Liver (tissue), 3 donors: ENCODE results near the gene INPP4A.

Experiments
- CTCF ChIP-seq: fragments of 150-350 bp; IDR thresholded peaks from 2 replicates; pipeline ENCODE4 v1.5.1; 2017; ENCODE audit warnings: improper control_type of control experiment, low read depth, low read length; ENCODE audit not compliant: missing input control
- GABPA ChIP-seq, 2 donors: IDR thresholded peaks in 1 of 2; conservative IDR thresholded peaks in 1 of 2; 2 replicates each; pipeline ENCODE4 v1.6.1; 2016; ENCODE audit warnings: antibody characterized with exemption in 2 of 2, mild to moderate bottlenecking in 1 of 2, moderate library complexity in 1 of 2
- JUND ChIP-seq, 2 donors: IDR thresholded peaks; 2 replicates each; pipeline ENCODE4 v1.6.1; 2016; ENCODE audit warnings: antibody characterized with exemption in 2 of 2
- NR2F2 ChIP-seq: IDR thresholded peaks from 2 replicates; pipeline ENCODE4 v1.6.1; 2016; ENCODE audit warnings: antibody characterized with exemption
- RAD21 ChIP-seq, 2 donors: IDR thresholded peaks; 2 replicates each; pipeline ENCODE4 v1.6.1; 2016; ENCODE audit warnings: antibody characterized with exemption in 2 of 2, mild to moderate bottlenecking in 2 of 2
- REST ChIP-seq: IDR thresholded peaks from 2 replicates; pipeline ENCODE4 v1.6.1; 2016; ENCODE audit warnings: antibody characterized with exemption, mild to moderate bottlenecking
- SP1 ChIP-seq: IDR thresholded peaks from 2 replicates; pipeline ENCODE4 v1.6.1; 2018; ENCODE audit warnings: antibody characterized with exemption, mild to moderate bottlenecking
- TAF1 ChIP-seq: conservative IDR thresholded peaks from 2 replicates; pipeline ENCODE4 v1.6.1; 2016; ENCODE audit warnings: antibody characterized with exemption, mild to moderate bottlenecking
- TF ChIP-seq, protein P1 (sequence below): IDR thresholded peaks from 2 replicates; pipeline ENCODE4 v1.6.1; 2016; ENCODE audit warnings: antibody characterized with exemption
- donor health status: healthy.
- donor health status: healthy.

DNA sequence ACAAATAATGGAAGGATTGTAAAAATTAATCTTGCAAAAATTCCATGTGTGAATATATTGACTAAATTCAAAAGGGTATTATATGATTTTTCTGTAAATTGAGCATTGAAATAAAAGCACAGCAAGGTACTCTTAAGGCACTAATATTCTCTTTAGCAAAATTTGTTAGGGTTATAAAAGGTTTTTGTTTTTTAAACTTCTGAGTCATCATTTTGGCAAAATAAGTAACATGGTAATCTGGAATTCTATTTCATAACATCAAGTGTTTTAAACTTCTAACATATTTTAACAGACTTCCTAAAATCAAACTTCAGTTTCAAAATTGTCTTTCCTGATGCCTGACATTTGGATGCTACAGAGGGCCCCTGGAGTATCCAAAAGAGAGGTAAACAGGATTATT is 12.5 kb upstream of the INPP4A start:
- TF ChIP-seq CTCF (no peak), GABPA (IDR thresholded peaks at IDR 0.05 in 1 of 2, conservative IDR thresholded peaks at IDR 0.05 in 1 of 2) (no peak), RAD21 (IDR thresholded peaks at IDR 0.05) (no peak), REST (no peak), NR2F2 (no peak), SP1 (no peak), TAF1 (no peak), JUND (IDR thresholded peaks at IDR 0.05) (no peak)
- TF ChIP-seq, protein P1, sequence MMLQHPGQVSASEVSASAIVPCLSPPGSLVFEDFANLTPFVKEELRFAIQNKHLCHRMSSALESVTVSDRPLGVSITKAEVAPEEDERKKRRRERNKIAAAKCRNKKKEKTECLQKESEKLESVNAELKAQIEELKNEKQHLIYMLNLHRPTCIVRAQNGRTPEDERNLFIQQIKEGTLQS = no peak
